GM18519 (cell line): Measurements from ENCODE around the gene MRAP2.
A peak's percentile ranks its signal among the peaks of the same experiment; 100 is the strongest.

Source experiments
- ATAC-seq: cut with Tn5 transposase; IDR thresholded peaks from one replicate; pipeline ENCODE4 v1.9.1; 2021; ENCODE audit warnings: mild to moderate bottlenecking, moderate library complexity; ENCODE audit not compliant: unreplicated experiment, low FRiP score

The MRAP2 gene, protein sequence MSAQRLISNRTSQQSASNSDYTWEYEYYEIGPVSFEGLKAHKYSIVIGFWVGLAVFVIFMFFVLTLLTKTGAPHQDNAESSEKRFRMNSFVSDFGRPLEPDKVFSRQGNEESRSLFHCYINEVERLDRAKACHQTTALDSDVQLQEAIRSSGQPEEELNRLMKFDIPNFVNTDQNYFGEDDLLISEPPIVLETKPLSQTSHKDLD

DNA sequence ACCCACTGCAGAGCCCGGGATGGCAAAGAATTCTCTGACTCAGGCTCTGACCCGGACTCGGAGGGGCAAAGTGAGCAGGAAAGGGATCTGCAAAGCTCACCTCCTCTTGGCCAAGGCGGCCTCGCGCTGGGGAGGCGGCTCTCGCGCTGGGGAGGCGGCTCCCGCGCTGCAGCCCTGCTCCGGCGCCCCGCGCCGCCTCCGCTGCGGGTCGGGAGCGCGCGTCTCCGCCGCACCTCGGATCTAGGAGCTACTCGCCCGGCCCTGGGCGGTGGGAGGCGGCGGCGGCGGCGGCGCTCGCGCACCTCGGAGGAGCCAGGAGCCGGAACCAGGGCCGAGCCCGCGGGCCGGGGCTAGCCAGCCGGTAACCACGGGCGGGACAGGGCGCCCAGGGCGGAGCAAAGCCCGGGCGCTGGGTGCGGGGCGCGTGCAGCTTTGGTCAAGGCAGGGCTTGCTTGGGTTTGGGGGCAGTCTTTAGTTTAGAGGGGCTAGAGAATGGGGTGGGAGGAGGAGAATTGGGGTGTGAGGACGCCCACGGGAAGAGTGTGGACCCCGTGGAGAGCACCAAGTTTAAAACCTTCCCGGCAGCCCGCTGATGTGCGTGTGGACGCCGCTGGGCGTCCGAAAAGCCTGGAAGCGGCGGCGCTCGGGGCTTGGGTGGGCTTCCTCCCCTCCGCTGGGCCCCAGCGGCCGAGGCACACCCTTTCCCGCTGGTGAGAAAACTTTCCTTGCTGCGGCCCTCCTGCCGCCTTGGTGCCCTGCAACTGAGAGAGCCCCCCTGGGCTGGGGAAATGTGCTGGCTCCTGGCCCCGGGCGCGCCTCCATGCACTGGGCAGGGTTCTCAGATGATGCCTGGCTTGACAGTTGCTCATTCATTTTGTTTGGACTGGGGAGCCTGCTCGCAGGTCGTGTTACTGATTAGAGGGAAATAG is at the start of gene MRAP2:
Gene MRAP2, plus strand, starts transcription at position 250 of the 929 bp plus-strand sequence. CDS start 21,547 bp downstream, outside the sequence.
- peak; percentile 45 for ATAC-seq

- ATAC-seq = no peak
These were observed 49.2 kb upstream of the MRAP2 start for GRCh38 chr6:83984411-83984810.

DNA sequence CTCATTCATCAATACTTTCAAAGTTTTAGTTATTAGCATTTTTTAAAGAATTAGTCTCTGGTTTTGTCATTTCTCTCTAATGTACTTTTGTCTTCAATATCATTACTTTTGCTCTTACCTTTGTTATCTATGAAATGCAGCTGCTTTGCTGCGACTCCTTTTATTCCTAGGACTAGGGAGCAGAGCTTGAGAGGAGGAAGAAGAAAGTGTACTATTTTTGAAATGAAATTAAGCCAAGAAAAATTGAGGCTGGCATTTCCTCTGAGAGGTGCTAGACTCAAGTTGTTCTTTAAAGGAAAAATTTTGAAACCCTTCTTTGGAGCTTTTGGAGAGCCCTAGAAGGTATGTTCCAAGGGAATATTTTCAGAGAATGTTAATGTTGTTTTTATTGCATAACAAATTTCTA is 48.3 kb upstream of the MRAP2 start:
- no peak for ATAC-seq

GRCh38 chr6:83985715-83986114 is 47.9 kb upstream of the MRAP2 start:
- ATAC-seq = no peak

DNA sequence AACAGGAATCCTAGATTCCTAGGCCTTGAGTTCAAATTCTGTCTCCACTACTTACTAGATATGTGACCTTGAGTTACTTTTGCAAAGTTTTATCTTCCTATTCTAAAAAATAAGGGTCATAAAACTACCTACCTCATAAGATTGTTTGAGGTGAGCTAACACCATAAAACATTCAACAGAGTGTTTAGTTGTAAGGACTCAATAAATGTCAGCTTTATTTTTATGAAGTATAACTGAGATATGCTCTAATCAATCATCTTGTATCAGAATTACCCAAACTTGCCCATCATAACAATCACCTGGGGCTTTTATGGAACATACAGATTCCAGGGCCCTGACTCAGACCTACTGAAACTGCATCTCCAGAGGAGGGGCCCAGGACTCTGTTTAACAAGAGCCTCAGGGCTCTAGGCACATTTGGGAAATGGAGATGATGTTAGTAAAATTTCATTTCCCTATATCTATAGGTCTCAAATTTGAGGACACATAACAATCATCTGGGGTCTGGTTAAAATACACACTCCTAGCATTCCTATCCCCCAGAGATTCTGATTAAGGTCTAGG is 35.5 kb upstream of the MRAP2 start:
- ATAC-seq = no peak

DNA sequence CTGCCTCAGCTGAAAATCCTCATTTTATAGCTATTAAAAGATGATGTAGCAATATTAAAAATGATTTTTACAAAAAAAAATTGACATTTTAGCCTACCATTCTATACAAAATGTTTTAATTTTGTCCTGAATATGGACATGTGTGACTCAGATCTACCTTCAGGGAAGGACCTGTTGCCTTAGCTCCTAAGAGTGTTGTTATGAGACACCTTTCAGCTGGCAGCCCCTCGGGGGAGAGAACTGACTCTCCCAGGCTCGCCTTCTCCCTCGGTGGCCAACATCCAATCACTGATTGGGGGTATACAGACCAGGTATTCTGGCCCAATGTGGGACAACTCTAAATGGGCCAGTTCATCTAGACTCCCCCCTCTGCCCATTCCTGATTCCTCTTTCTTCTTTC is 32.5 kb upstream of the MRAP2 start:
- no peak for ATAC-seq

DNA sequence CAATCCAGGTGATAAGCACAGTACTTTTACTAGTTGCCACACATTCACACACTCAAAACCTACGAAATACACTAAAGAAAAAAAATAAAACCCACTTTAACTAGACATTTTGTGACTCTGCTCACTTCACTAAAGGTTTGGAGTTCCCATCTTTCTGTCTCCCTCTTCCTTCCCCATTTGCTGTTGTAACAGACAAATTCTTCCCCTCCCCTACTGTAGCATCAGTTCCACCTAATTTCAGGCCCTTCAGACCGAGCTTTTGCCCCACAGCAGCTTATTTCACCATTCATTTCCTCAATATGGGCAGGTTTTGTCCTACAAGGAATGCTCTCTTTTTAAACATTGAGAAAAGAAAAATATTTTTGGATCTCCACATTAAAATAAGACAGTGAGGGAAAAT is 31.3 kb upstream of the MRAP2 start:
- no peak for ATAC-seq

DNA sequence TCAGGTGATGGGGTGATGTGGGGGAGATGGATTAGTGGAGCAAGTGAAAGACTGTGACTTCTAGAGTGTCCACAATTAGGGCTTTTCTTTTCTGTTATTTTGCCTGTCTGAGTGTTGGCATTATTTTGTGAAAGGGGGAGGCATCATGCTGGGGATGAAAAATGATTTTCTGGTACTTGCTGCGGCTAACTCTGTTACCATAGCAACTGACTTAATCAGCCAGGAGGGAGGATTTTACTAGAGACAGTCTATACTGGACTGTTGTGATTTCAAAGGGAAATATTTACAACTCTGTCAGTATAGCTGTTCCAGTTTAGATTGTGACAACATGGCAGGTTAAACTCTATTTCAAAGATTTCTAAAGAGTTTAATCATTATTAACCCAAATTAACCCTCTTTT is 30.4 kb upstream of the MRAP2 start:
- ATAC-seq = no peak

GRCh38 chr6:84003654-84004053 is 29.9 kb upstream of the MRAP2 start:
- ATAC-seq = no peak

GRCh38 chr6:84007871-84008270 is 25.7 kb upstream of the MRAP2 start:
- no peak for ATAC-seq

- ATAC-seq = no peak
These were observed 20.2 kb upstream of the MRAP2 start for GRCh38 chr6:84013354-84013753.

GRCh38 chr6:84013931-84014330 is 19.6 kb upstream of the MRAP2 start:
- ATAC-seq = no peak

DNA sequence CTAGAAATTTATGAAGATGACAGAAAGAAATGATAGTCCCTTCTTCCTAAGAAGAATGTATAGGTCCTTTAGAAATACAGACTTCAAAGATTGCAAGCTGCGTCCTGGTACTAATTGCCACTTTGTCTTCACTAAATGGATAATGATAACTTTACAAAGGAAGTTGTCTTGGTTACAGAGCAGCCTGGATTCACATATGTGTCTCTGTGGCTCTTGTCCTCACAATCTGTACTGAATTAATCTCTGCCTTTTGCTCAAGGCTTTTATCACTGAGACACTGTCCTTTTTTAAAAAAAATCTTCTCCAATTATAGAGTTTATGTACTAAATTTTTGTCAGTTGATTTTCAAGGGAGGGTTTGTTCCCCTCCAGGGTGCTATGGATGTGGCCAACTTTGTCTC is 17.5 kb upstream of the MRAP2 start:
- ATAC-seq = no peak

GRCh38 chr6:84017709-84018452 is 15.7 kb upstream of the MRAP2 start:
- ATAC-seq = peak; percentile 66

DNA sequence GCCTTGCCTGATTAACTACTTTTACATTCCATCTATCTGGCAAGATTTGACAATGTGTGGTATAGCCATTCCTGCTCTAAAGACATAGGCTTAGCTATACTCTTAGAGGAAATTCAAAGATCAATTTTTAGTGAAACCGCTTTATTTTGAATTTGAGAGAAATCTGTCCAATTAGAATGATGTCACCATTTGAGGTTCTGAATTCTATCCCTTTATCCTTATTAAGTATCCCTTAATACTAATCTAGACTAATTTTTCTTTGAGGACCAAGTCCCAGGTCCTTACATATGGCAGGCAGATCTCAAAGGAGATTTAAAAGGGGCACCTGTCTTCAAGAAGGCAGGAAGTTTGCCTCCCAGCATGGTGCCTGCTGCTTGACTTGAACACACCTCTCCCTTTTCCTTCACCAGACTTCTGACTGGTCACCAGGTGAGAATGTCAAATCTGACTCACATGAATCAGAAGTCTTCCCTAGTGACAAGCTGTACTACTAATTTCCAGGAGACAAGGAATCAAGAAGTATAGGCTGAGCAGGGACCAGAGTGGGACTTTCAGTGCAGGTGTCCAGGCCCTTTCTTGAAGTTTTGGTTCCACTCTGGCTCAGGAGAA is 15.0 kb upstream of the MRAP2 start:
- ATAC-seq = no peak

DNA sequence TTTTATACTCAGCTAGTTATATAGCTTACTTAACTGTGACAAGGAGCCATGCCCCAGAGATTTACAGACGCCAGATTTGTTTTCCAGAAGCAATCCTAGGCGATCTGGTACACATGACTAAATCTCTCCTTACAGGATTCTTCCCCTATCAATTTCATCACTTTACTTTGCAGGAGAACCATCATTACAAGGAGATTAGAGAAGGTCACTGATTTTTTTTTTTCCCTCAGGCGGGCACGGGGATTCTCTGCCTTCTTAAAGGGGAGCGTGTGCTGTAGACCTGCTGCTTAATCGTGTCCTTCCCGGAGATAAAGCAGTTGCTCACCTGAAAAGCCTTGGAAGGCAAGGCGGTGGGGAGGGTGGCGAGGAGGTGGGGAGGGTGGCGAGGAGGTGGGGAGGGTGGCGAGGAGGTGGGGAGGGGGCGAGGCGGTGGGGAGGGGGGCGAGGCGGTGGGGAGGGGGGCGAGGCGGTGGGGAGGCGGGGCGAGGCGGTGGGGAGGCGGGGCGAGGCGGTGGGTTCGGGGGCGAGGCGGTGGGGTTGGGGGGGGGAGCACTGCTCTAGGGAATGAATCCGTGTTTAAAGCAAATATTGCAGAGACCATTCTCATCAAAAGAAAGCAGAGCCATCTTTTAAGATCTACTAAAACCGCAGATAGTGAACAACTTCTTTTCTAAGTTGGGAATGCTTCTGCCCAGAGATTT is 14.3 kb upstream of the MRAP2 start:
- no peak for ATAC-seq

DNA sequence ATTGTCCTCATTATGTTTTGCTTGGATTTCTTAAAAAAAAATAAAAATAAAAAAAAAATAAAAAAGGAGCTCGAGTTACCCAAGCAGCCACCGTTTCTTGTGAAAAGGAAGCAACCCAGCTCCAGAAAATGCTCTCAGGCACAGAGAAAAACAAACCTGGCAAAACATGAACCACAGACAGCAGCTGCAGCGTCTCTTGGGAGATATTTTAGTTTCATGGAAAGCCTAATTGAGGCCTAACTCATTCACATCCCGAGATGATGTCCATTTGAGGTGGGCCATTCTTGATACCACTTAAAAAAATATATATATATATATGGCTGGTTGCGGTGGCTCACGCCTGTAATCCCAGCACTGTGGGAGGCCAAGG is 13.7 kb upstream of the MRAP2 start:
- ATAC-seq = no peak

DNA sequence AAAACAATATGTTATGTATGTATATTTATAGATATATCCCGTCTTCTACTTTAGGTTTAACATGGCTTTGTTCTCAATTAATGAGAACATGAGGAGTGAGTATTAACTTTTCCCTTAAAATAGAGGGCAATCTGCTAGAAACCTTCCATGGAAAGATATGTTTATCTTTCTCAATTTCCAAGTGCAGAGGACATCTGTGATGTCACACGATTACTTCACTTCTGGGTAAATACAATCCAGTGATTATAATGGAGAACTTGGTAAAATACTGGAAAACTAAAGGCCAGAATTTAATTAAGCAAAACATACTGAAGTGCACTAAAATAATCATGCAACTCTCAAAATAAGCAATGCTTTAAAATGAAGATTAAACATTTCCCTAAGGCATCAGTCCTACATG is 11.9 kb upstream of the MRAP2 start:
- ATAC-seq = no peak

- ATAC-seq = no peak
These were observed 6.8 kb upstream of the MRAP2 start for GRCh38 chr6:84026721-84027164.
